NCI-H1436 treated with DMSO at 0.1 percent for 48 hours (cell line): ENCODE results near the gene PROX1.

Experiments used
- DNase-seq: peaks from one replicate; lab custom pipeline; 2025; lab: John Stamatoyannopoulos, UW

Gene PROX1

GRCh38 chr1:214021321-214021720 lies 33.5 kb downstream of the PROX1 start:
- DNase-seq = no peak

GRCh38 chr1:214022229-214022791 lies 34.5 kb downstream of the PROX1 start:
- DNase-seq = no peak

GRCh38 chr1:214022810-214023425 lies 35.1 kb downstream of the PROX1 start:
- DNase-seq = no peak

GRCh38 chr1:214026985-214027384 lies 39.2 kb downstream of the PROX1 start:
- no peak for DNase-seq

- DNase-seq = no peak
These were observed 39.7 kb downstream of the PROX1 start for GRCh38 chr1:214027498-214027897.

GRCh38 chr1:214028095-214028494 lies 40.3 kb downstream of the PROX1 start:
- no peak for DNase-seq

GRCh38 chr1:214028649-214029406 lies 41.1 kb downstream of the PROX1 start:
- DNase-seq = no peak

GRCh38 chr1:214029796-214030195 lies 42.0 kb downstream of the PROX1 start:
- no peak for DNase-seq

GRCh38 chr1:214031267-214031650 lies 43.5 kb downstream of the PROX1 start:
- no peak for DNase-seq

- DNase-seq = no peak
These were observed 49.7 kb downstream of the PROX1 start for GRCh38 chr1:214037468-214037867.

- DNase-seq = no peak
These were observed 51.7 kb downstream of the PROX1 start for GRCh38 chr1:214039394-214040018.

- DNase-seq = no peak
These were observed 55.4 kb downstream of the PROX1 start for GRCh38 chr1:214043167-214043566.

- DNase-seq = no peak
These were observed 56.9 kb downstream of the PROX1 start for GRCh38 chr1:214044438-214045214.

GRCh38 chr1:214050513-214051401 lies 63.0 kb downstream of the PROX1 start:
- no peak for DNase-seq

GRCh38 chr1:214051786-214052185 lies 64.0 kb downstream of the PROX1 start:
- DNase-seq = no peak

GRCh38 chr1:214058076-214058475 lies 70.3 kb downstream of the PROX1 start:
- no peak for DNase-seq

GRCh38 chr1:214066190-214066589 lies 78.4 kb downstream of the PROX1 start:
- DNase-seq = no peak

GRCh38 chr1:214066936-214067335 lies 79.2 kb downstream of the PROX1 start:
- DNase-seq = no peak

GRCh38 chr1:214067397-214067796 lies 79.6 kb downstream of the PROX1 start:
- no peak for DNase-seq

GRCh38 chr1:214067853-214068703 lies 80.3 kb downstream of the PROX1 start:
- DNase-seq = no peak
